COLO829 (cell line): ENCODE data around the gene TFEB.

Source experiments
- DNase-seq: peaks from one replicate; pipeline ENCODE4 v3.0.0; 2012; ENCODE audit warnings: low spot score

TFEB gene

DNA sequence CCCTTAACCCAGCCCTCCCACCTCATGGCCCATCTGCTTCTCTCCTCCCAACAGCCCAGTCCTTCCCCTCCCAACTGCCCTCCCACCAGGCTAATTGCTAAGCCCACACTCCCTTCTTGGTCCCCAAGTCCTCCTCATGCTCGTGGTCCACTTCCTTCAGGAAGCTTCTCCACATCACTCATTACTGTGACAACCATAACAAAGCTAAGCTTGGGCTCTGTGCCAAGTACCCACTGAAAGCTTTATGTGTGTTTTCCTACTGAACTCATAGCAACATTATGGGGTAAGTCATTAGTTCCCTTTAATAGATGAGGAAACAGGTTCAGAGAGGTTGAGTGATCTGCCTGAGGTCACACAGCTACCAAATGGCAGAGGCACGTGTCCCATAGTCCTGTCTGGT, 28.1 kb upstream of the TFEB start:
- DNase-seq: peak; percentile 48

DNA sequence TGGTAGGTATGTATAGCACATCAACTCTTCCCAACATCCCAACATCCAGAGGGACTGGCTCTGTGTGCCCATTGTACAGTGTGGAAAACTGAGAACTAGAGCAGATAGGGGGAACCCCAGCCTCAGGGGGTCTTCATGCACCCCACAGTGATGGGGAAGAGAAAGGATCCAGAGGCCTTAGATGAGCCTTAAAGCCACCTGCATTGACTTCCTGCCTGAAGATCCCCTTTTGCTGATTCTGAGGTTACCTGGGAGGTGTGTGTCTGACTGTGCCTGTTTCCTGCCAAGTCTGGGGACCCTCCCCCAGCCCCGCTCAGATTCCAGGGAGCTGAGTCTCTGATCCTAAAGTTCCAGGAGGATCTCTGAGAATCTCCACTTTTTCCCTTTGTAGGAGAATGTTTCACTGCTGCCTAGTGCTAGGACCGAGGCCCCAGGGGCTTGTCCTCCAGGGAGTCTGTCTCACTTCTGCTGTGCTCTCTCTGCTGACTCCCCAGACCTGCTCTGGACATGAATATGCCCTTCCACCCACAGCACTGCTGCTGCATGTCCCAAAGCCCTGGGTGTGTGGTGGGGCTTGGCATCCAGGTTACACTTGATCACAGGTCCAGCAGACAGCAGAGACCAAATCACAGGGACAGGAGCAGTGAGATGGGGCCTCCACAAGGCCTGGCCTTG, 24.6 kb upstream of the TFEB start:
- no peak for DNase-seq

DNA sequence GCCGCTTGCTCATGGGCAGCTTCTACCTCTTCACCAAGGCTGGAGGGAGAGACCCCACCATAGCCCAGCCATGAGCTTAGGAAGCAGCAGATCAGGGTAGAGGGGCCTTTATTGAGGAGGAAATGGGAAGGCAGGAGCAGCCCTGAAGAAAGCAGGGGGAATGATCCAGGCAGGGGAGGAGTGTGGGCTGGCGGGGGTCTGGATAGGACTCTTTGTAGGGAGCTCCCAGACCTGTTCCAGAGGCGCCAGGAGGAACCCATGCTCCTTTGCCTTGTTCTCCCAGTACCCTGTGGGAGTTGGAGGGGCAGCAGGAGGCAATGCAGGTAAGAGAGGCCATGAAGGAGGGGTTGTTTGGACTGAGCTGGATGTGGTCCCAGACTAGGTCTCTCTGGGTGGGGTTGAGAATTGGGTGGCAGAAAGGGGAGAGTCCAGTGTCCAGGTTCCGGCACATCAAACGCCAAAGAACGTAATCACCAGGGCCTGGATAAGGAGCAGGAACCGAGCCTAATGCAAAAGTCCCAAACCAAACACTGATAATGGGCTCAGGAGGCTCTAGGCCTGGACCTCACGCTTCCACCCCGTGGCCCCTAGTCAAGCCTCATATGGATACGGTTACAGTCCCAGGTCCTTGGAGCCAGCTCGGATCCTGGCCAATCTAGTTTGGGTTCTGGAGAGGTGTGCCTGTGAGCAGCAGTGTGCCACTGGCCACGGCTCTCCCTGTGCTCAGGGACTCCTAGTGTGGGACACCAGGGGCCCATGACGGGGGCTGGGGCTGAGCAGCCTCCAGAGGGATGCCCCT, 23.9 kb upstream of the TFEB start:
- no peak for DNase-seq

DNA sequence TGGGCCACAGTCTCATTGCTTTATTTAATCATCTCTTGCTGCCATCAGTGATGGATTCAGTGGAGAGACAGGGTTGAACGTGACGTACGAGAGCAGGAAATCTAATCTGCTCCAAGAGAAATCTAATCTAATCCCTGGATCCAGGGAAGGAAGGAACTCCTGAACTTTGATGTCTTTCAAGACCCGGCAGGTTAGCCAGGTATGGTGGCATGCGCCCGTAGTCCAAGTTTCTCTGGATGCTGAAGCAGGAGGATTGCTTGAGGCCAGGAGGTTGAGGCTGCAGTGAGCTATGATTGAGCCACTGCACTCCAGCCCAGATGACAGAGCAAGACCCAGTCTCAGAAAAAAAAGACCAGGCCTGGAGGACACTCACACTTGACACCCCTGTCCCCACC, 23.2 kb upstream of the TFEB start:
- DNase-seq: no peak

DNA sequence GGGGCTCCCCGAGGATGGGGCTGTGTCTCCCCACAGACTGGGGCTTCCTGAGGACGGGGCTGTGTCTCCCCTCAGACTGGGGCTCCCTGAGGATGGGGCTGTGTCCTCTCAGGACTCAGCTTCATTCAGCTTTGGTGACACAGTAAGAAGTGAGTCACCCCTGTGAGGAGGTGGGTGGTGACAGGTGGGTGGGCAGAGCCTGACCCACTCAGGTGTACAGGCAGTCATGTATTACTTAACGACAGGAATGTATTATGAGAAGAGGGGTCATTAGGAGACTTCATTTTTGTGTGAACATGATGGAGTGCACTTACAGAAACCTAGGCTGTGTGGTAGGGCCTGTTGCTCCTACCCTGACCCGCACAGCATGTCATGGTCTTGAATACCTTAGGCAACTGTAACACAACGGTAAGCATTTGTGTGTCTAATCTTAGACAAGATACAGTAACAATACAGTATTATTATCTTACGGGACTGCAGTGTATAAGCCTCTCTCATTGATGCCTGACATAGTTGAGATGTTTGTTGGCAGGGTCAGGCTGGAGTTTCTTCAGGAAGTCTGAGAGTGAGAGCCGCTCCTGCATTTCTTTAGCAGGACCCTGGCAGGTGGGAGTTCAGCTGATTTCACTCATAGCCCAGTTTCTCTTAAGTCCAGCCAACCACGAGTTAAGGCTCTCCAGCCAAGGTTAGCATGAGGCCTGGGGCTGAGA, 22.7 kb upstream of the TFEB start:
- DNase-seq: no peak

DNA sequence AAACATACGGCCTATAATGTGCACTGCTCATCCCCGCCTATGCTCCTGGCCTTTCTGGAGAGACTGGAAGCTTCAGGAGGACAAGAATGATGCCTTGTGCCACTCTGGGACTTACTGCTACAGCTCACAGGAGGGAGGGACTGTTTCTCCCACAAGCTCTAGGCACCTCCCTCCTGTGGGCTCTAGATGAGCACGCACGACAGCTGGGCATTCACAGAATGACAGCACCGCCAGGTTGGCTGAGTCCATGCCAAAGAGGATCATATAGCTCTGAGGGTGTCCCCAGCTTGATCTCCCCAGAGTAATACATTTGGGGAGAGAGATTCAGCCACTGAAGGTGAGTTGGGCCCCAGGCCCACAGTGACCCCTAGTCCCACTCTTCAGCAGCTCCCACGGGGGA, 21.9 kb upstream of the TFEB start:
- DNase-seq: no peak

DNA sequence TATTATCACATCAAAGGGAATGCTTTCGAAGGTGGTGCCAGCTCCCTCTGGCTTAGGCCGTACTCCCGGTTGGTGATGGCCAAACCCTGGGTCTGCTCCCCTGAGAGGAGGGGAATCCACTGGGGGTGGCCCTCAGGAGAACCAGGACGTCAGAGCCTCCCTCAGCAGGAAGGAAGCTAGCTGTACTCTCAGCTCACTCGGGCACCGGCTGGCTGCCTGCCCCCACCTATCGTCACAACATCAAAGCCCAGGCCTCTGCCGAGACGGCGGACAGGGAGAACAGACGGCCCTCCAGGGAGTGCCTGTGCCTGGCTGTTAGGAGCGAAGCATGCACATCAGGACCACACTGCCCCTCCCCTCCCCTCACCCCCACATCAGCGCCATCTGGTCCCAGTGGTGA, 20.9 kb upstream of the TFEB start:
- no peak for DNase-seq

DNA sequence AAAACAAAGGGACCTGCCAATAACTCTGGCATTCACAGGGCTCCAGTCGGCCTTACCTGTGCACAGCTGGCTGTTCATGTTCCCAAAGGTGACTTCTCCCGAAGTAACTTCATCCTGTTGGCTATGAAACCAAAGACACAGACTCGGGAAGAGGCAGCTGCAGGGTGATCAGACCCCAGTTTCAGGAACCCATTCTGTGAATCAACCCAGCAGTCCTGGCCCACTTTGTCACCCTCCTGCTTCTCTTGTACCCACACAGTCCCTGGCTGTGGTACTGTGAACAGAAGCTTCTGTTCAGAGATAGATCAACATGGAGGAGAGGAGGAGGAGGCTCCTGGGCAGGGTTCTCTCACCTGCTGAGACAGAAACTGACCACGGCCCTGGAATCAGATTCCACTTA, 20.5 kb upstream of the TFEB start:
- DNase-seq: no peak

DNA sequence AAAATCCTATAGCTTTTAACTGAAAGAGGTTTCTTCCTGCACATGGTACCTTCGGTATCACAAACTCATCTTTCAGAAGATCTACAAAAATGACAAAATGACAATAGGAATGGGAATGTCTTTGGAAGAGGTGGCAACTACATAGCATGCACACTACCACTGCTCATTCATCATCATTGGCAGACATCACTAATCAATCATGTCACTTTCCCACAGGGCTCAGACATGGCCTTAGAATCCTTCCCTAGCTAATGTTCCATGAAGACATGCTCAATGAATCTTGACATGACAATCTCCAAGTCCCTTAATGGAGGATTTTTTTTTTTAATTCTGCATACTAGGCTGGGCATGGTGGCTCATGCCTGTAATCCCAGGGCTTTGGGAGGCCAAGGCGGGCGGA, 15.0 kb upstream of the TFEB start:
- no peak for DNase-seq

DNA sequence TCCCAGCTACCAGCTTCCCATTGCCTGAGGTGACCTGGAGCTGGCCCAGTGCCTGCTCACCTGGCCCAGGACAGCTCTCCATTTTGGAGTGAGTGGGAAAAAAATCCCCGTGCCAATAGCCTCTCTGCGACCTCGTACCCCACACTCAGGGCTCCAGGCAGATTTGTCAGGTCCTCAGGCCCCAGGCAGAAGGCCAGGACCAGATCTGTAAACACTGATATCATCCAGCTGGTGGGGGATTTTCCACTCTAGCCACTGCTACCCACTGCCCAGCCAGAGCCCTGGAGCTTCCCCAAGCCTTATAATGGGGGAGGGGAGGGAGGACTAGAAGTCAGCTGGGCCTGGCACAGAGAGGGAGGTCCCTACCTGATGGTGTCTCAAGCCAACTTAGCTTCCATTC, 13.1 kb upstream of the TFEB start:
- no peak for DNase-seq

DNA sequence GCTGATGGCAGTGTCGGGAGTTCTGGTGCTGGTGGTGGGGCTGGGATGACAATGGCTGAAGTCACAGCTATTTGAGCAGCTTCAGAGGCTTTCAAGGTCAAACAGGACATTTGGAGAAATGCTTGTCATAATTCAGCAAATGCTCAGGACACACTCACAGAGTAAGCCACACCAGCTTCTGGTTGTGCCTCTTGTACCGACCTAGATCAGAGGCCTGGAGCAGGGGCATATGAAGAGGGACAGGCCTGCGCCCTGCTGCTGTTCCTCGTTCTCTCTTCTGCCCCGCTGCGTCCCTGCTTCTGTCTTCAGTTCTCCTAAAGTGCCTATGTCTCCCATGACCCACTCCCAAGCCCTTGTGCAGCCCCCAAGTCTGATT, 12.7 kb upstream of the TFEB start:
- DNase-seq: no peak

DNA sequence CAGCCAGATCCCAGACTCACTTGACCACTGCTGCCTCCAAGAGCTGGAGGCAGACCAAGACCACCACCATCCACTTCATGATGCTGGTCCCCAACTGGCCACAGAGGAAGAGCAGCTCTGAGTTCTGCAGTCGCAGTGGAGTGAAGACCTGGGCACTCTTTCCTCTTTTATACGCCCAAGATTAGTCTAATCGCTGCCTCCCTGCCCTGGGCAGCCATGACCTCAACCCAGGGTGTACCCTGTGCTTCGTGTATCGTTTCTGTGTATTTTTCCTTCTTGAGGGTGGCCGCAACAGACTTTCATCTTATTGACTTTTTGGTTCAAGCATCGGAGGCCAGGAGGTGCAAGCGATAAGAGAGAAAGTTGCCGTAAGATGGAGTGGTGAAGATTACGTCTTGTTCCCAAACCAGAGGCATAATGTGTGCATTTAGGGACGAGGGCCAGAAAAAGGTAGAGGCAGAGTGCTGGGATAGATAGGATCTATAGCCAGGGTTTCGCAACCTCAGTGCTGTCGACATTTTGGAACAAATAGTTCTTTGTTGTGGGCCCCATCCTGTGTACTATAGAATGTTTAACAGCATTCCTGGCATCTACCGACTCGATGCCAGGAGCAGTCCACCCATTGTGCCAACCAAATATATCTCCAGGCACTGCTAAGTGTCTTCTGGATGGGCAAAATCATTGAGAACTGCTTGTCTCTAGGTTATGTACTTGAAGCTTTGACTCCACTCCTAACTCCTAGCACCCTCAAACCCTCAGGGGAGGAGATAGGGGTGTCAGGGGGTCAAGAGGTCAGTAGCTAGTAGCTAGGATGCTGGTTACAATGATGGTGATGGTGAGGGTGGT, 12.1 kb upstream of the TFEB start, which contains the start of gene PGC:
Gene PGC (minus strand): TSS at position 142 of the 846 bp plus-strand sequence. CDS start 63 bp downstream, at position 79.
- DNase-seq: peak; percentile 61

DNA sequence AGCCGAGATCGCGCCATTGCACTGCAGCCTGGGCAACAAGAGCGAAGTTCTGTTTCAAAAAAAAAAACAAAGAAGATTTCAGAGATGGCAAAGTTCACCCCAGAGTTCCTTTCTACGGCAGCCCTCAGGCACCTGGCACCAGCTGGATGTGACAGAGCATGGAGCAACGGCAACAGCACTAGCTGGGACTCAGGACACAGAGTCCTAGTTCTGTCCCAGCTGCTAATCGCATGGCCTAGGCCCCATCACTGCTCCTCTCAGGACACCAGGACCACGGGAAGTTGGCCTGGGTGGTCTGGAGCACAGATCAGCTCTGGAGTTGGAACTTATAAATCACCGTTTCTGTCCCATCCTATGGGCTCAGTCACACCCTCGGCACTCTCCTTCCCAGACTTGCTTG, 10.7 kb upstream of the TFEB start:
- DNase-seq: no peak

DNA sequence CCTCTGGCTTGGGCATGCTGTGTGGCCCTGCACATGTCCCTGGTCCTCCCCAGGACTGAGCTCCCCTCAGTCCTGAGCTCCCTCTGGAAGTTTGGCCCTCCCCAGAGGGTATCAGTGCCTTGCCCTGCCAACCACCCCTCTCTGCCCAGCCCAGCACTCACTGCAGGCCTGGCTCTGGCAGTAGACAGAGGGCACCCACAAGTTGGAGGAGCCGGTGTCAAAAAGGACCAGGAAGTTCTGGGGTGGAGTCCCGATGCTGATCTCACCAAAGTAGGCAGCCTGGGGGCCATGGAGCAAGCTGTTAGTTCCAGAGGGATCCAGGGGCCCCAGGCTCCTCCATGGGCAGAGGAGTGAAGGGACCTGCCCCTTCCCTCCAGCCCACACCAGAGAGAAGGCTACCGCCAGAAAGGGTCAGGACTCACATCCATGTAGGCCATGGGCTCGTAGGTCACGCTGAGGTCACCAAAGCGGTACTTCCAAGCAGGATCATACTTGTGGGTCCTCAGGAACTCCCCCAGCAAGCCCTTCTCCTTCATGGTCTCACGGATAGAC, 8.9 kb upstream of the TFEB start:
- no peak for DNase-seq

DNA sequence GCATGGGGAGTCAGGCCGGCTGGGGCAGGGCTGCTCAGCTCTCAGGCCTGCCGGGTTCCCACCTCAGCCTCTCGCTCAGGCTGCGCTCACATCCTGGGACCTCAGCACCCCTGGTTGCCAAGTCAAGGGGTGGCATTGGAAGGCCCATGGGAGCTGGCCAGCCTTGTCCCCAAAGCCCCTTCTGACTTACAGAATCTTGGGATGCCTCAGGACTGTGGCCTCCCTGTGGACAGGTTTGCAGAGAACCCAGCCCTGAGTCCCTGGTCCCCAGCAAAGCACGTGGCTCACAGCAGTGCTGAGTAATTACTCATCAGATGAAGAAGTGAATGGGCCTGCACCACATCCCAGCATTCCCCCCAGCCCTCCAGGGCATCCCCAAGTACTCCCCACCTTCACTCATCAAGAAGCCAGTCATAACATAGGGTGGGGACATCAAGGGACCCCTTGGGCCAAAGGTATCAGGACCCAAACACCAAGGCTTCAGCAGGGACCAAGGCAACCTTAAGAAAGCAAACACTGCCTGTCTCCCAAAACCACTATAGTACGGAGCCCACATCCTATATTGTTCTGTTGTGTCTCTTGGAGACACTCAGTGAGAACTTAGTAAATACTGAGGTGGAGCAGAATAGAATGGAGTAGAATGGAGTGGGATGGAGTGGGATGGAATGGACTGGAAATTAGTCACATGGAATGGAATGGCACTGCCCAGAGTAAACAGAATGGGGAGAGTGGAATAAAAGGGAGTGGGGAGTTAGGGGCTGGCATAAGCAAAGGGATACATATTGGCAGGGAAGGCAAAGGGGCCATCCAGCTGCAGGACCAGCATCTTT, 8.2 kb upstream of the TFEB start:
- no peak for DNase-seq

DNA sequence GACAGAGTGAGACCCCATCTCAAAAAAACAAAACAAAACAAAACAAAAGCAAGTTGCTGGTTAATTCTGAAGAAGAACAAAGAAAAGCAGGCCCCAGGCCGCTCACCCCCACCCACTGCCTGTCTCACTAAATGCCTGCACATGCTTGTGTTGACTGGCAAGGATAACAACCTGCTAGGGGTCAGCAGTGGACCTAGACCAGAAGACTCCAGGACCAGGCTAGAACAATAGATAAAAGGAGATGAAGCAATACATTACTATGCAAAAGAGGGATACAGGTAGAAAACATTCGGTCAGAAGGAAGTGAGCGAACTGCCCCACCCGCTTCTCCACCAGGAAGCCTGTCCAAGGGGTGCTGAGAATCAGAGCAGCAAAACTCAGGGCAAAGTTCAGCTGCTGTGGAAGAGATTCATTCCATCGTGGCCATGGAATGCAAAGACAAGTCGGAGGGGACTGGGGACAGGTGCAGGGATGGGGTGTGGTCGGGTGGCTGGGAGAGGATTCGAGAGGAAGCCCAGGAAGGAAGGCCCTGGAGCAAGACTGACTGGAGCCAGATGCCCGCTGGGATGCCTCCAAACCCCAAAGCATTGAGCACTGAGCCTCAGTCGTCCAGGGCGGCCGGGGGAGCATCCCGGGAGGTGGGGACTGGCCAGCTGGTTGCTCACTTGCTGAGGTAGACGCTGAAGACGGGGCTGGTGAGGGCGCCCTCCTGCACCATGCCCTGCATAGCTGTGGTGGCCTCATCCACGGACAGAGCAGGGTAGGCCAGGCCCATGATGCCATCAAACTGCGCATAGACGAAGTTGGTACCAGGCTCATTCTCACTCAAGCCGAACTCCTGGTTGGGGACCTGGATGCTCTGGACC, 6.5 kb upstream of the TFEB start:
- no peak for DNase-seq

DNA sequence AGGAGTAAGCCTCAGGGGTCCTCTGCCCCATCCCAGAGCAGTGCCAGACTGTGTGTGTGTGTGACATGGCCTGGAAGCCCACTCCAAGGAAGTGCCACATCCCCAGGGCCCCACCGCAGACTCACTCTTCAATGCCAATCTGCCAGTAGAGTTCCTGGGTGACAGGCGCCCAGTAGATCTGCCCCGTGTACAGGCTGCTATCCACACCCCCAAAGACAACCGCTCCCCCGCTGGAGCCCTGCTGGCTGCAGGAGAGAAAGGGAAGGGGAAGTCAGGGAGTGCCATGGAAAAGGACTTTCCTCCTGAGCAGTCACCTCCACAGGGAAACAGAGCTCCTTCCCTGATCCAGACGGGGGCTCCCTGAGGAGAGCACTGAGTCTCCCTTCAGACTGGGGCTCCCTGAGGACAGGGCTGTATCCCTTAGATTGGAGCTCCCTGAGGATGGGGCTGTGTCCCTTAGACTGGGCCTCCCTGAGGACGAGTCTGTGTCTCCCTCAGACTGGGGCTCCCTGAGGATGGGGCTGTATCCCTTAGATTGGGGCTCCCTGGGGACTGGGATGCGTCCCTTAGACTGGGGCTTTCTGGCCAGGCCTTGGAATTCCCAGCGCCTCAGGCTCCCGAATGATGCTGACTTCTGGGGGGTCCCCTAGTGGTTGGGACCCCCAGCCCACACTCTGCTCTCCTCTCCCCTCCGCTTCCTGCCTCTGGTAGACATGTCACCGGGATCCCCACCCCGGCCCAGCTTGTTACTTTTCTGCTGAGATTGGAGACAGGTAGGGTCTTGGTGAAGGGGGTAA, 5.2 kb upstream of the TFEB start:
- no peak for DNase-seq

DNA sequence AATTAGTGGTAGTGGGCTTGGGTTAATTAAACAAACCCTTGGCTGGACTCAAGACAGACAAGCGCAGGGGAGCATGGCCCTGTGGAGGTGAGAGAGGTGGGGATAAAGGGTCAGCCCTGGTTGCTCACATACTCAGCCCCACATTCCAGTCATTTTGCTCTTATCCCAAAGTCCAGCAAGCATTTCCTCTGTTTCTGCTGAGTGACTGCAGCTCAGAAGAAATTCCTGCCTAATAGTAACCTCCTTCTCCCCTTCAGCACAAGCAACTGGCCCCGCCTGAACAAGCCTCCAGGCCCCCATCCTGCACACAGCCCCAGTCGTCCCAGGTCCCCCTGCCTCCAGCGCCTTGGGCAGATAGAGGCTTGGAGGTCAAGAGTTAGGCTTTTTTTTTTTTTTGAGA, 3.6 kb upstream of the TFEB start:
- no peak for DNase-seq

DNA sequence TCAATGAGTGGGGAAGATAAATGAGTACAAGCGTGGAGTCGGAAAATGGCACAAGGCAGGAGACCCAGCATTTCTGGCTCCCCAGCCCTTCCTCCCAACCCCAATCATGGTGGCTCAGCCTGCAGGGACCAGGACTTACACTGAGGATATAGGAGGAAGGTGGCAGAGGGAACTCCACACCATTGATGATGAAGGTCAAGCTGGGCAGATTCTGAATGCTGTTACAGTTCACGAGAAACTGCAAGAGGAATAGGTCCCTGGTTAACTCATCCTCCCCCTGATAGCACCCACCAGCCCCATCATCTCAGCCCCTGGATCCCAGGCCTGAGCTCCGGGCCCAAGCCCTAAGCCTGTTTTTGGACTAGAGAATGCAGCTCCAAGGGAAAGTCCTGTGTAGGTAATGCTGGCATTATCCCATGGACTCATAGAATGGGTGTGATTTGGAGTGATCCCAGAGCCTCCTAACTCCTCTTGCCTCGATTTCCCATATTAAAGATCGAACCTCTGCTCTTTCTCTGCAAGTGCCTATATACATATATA, 2.3 kb upstream of the TFEB start:
- no peak for DNase-seq
